ENCODE results near the gene SLC16A8.

SLC16A8 gene

DNA sequence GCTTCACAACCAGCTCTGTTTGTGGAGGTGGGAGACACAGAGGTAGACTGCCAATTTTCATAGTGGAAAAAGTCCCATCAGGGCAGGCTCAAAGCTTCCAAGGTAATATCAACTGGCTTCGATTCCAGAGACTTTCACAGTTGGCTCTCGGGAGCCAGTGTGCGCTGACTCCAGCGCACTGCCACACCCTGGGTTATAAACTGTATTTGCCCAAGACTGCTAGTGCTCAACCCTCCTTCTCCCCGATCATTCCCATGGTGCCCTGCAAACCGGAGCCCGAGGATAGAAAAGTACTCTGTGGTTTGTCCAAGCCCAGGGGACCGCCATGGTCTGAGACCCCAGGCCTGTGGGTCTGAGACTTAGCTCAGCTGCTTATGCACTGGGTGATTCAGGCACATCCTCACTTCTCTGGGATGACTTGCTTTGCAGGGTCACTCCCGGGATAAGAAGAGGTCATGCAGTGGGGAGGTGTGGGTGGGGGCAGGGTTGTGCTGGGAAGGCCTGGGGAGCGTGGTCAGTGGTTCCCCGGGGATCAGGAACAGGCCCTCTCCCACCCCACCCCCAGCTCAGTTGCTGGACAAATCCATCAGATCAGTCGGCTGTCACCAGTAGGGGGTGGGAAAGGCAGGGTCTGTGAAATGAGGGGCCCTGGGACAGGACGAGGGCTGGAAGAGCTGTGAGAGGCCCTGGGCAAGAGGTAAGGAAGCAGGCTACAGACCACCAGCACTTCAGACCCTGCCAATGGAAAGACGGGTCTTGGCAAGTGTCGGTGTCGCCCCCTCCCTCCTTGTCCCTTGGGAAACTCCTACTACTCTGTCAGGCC, 53.5 kb downstream of the SLC16A8 start:
- no peak for DNase-seq (ENCODE audit: low read depth in 1 of 2, low spot score in 1 of 2)
- Histone ChIP-seq H3K27ac (replicated peaks) (no peak overlapping the region), H3K4me3 (replicated peaks; ENCODE audit: insufficient read depth, low read length) (no peak overlapping the region), H3K27me3 (ENCODE audit: insufficient read depth, poor library complexity, severe bottlenecking) (no peaks in the 10 kb centered on the region)
- no peak for TF ChIP-seq SPI1 (IDR thresholded peaks at IDR 0.05; ENCODE audit: borderline replicate concordance, low read depth)
- no peak for TF ChIP-seq CTCF (IDR thresholded peaks at IDR 0.05; ENCODE audit: insufficient read depth, low read length)
- no peak for TF ChIP-seq GABPA (IDR thresholded peaks at IDR 0.05; ENCODE audit: low read depth)
- TF ChIP-seq POLR2AphosphoS5 (IDR thresholded peaks at IDR 0.05; ENCODE audit: low read depth), result no peak
- TF ChIP-seq, protein P1, sequence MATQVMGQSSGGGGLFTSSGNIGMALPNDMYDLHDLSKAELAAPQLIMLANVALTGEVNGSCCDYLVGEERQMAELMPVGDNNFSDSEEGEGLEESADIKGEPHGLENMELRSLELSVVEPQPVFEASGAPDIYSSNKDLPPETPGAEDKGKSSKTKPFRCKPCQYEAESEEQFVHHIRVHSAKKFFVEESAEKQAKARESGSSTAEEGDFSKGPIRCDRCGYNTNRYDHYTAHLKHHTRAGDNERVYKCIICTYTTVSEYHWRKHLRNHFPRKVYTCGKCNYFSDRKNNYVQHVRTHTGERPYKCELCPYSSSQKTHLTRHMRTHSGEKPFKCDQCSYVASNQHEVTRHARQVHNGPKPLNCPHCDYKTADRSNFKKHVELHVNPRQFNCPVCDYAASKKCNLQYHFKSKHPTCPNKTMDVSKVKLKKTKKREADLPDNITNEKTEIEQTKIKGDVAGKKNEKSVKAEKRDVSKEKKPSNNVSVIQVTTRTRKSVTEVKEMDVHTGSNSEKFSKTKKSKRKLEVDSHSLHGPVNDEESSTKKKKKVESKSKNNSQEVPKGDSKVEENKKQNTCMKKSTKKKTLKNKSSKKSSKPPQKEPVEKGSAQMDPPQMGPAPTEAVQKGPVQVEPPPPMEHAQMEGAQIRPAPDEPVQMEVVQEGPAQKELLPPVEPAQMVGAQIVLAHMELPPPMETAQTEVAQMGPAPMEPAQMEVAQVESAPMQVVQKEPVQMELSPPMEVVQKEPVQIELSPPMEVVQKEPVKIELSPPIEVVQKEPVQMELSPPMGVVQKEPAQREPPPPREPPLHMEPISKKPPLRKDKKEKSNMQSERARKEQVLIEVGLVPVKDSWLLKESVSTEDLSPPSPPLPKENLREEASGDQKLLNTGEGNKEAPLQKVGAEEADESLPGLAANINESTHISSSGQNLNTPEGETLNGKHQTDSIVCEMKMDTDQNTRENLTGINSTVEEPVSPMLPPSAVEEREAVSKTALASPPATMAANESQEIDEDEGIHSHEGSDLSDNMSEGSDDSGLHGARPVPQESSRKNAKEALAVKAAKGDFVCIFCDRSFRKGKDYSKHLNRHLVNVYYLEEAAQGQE (IDR thresholded peaks at IDR 0.05; ENCODE audit: insufficient replicate concordance, low read depth), result no peak

DNA sequence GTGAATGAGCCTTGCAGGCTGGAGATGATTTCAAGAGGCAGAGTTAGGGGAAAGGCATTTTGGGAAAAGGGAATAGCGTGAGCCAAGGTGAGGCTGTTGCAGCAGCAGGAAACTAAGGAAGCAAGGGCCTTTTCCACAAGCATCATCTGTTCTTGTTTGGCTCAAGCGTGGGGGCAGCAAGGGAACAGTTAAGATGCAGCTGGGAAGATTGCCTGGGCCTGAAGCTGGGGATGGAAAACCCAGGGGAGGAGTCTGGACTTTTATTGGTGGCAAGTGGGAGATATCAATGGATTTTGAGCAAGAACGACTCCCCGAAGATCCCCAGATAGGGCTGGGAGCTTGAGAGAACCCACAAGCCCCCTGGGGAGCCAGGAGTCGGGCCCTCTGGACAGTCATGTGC, 54.1 kb downstream of the SLC16A8 start:
- no peak for DNase-seq (ENCODE audit: low read depth in 1 of 2, low spot score in 1 of 2)
- no peaks in the 10 kb centered on the region for H3K27me3 ChIP-seq (ENCODE audit: insufficient read depth, poor library complexity, severe bottlenecking)
- no peak overlapping the region for H3K27ac ChIP-seq (replicated peaks)
- no peak for TF ChIP-seq SPI1 (IDR thresholded peaks at IDR 0.05; ENCODE audit: borderline replicate concordance, low read depth)
- TF ChIP-seq, protein P1 (IDR thresholded peaks at IDR 0.05; ENCODE audit: insufficient replicate concordance, low read depth), result no peak
- TF ChIP-seq CTCF (IDR thresholded peaks at IDR 0.05; ENCODE audit: insufficient read depth, low read length), result no peak
- TF ChIP-seq GABPA (IDR thresholded peaks at IDR 0.05; ENCODE audit: low read depth), result no peak
- TF ChIP-seq POLR2AphosphoS5 (IDR thresholded peaks at IDR 0.05; ENCODE audit: low read depth), result no peak
- H3K4me3 ChIP-seq (replicated peaks; ENCODE audit: insufficient read depth, low read length), result no peak overlapping the region

- no peak for DNase-seq (ENCODE audit: low read depth in 1 of 2, low spot score in 1 of 2)
- H3K4me3 ChIP-seq (replicated peaks; ENCODE audit: insufficient read depth, low read length), result no peak overlapping the region
- no peaks in the 10 kb centered on the region for H3K27me3 ChIP-seq (ENCODE audit: insufficient read depth, poor library complexity, severe bottlenecking)
- TF ChIP-seq POLR2AphosphoS5 (IDR thresholded peaks at IDR 0.05; ENCODE audit: low read depth), result no peak
- H3K27ac ChIP-seq (replicated peaks), result no peak overlapping the region
These were observed 54.6 kb downstream of the SLC16A8 start for GRCh38 chr22:38029370-38029769.

GRCh38 chr22:38028344-38029130, 55.4 kb downstream of the SLC16A8 start:
- H3K27me3 ChIP-seq (ENCODE audit: insufficient read depth, poor library complexity, severe bottlenecking), result no peaks in the 10 kb centered on the region
- H3K27ac ChIP-seq (replicated peaks), result no peak overlapping the region
- TF ChIP-seq CTCF (IDR thresholded peaks at IDR 0.05; ENCODE audit: insufficient read depth, low read length) (no peak), SPI1 (IDR thresholded peaks at IDR 0.05; ENCODE audit: borderline replicate concordance, low read depth) (no peak), GABPA (IDR thresholded peaks at IDR 0.05; ENCODE audit: low read depth) (no peak)
- DNase-seq (ENCODE audit: low read depth in 1 of 2, low spot score in 1 of 2), result no peak
- H3K4me3 ChIP-seq (replicated peaks; ENCODE audit: insufficient read depth, low read length), result no peak overlapping the region
